Measurements from ENCODE around the gene GAL.
"Not testable (repeated sequence)": the region's sequence is repeated elsewhere in the genome, so short reads cannot be mapped to it uniquely, and the experiment has no call there.

DNA sequence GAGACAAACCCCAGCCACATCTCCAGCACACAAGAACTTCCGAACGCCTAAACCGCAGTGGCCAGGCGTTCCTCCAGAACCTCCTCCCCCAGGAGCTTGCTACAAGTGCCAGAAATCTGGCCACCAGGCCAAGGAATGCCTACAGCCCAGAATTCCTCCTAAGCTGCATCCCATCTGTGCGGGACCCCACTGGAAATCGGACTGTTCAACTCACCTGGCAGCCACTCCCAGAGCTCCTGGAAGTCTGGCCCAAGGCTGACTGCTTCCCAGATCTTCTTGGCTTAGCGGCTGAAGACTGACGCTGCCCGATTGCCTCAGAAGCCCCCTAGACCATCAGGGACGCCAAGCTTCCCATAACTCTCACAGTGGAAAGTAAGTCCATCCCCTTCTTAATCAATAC lies 48.5 kb upstream of the GAL start:
- not testable (repeated sequence) for TF ChIP-seq POLR2A (IDR thresholded peaks at IDR 0.05)
- TF ChIP-seq, protein P1, sequence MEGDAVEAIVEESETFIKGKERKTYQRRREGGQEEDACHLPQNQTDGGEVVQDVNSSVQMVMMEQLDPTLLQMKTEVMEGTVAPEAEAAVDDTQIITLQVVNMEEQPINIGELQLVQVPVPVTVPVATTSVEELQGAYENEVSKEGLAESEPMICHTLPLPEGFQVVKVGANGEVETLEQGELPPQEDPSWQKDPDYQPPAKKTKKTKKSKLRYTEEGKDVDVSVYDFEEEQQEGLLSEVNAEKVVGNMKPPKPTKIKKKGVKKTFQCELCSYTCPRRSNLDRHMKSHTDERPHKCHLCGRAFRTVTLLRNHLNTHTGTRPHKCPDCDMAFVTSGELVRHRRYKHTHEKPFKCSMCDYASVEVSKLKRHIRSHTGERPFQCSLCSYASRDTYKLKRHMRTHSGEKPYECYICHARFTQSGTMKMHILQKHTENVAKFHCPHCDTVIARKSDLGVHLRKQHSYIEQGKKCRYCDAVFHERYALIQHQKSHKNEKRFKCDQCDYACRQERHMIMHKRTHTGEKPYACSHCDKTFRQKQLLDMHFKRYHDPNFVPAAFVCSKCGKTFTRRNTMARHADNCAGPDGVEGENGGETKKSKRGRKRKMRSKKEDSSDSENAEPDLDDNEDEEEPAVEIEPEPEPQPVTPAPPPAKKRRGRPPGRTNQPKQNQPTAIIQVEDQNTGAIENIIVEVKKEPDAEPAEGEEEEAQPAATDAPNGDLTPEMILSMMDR (IDR thresholded peaks at IDR 0.05), result not testable (repeated sequence)
